Esophagus muscularis mucosa (tissue), 4 donors: ENCODE data around the gene NBPF15.
"Not testable (repeated sequence)": the region's sequence is repeated elsewhere in the genome, so short reads cannot be mapped to it uniquely, and the experiment has no call there.

ENCODE experiments used
- EP300 ChIP-seq: sonication (generic); formaldehyde crosslinking; IDR thresholded peaks from one replicate; pipeline ENCODE4 v1.6.1; 2017; ENCODE audit warnings: antibody characterized with exemption
- POLR2A ChIP-seq: fragments of 450-650 bp; IDR thresholded peaks from one replicate; pipeline ENCODE4 v1.6.1; 2017; ENCODE audit warnings: antibody characterized with exemption, moderate library complexity, mild to moderate bottlenecking, low read depth
- POLR2AphosphoS5 ChIP-seq, 2 donors: sonication (generic); formaldehyde crosslinking; IDR thresholded peaks; one replicate each; pipeline ENCODE4 v1.6.1; 2017; ENCODE audit warnings: antibody characterized with exemption in 2 of 2
- TF ChIP-seq, protein P1 (sequence below), 3 experiments: fragments of 200-600 bp in 2 of 3; fragments of 450-650 bp in 1 of 3; sonication (generic) in 2 of 3; IDR thresholded peaks; one replicate each; pipeline ENCODE4 v1.5.1; 2017 to 2019; ENCODE audit warnings: antibody characterized with exemption in 3 of 3, mild to moderate bottlenecking in 2 of 3, moderate library complexity in 1 of 3

DNA sequence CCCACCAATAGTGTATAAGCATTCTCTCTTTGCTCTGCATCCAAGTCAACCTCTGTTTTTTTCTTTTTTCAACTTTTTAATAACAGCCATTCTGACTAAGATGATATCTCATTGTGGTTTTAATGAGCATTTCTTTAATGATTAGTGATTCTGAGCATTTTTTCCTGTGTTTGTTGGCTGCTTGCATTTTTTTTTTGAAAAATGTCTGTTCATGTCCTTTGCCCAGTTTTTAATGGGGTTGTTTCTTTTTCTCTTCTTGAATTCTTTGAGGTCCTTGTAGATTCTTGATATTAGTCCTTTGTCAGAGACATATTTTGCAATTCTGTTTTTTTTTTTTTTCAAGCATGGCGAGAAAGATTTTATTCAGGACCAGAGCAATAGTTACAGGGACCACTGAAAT, 35.0 kb upstream of the NBPF15 start:
- TF ChIP-seq, protein P1, sequence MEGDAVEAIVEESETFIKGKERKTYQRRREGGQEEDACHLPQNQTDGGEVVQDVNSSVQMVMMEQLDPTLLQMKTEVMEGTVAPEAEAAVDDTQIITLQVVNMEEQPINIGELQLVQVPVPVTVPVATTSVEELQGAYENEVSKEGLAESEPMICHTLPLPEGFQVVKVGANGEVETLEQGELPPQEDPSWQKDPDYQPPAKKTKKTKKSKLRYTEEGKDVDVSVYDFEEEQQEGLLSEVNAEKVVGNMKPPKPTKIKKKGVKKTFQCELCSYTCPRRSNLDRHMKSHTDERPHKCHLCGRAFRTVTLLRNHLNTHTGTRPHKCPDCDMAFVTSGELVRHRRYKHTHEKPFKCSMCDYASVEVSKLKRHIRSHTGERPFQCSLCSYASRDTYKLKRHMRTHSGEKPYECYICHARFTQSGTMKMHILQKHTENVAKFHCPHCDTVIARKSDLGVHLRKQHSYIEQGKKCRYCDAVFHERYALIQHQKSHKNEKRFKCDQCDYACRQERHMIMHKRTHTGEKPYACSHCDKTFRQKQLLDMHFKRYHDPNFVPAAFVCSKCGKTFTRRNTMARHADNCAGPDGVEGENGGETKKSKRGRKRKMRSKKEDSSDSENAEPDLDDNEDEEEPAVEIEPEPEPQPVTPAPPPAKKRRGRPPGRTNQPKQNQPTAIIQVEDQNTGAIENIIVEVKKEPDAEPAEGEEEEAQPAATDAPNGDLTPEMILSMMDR (IDR thresholded peaks at IDR 0.05), result not testable (repeated sequence)
- TF ChIP-seq EP300; POLR2A; POLR2AphosphoS5 (IDR thresholded peaks at IDR 0.05): not testable (repeated sequence)
